GM23338 (cell line): ENCODE data around the gene DIP2C. TPM values are rescaled to one million over a fixed set of nuclear protein-coding genes. Genes with fewer than 3 reads are reported as not detected.

Experiments used
- ATAC-seq: fragments of 200-7000 bp; cut with Tn5 transposase; 3 replicates; pipeline ENCODE4 v1.9.1; 2020
- DNase-seq: peaks from one replicate; pipeline ENCODE4 v3.0.0-alpha.2; 2015; ENCODE audit warnings: low spot score
- H2AFZ ChIP-seq: fragments of 200-600 bp; sonication (generic); 2 replicates; pipeline ENCODE4 v1.8.0; 2016; ENCODE audit warnings: antibody characterized with exemption, mild to moderate bottlenecking, moderate library complexity
- H3F3A ChIP-seq: fragments of 200-600 bp; sonication (generic); replicated peaks from 2 replicates; pipeline ENCODE4 v1.8.0; 2017; ENCODE audit warnings: antibody characterized with exemption, mixed run types, low read depth
- H3K27ac ChIP-seq: fragments of 200-600 bp; sonication (generic); 2 replicates; pipeline ENCODE4 v1.6.1; 2016; ENCODE audit warnings: low read depth
- H3K27me3 ChIP-seq: fragments of 200-600 bp; sonication (generic); 2 replicates; pipeline ENCODE4 v1.8.0; 2016; ENCODE audit warnings: mild to moderate bottlenecking, mixed run types, moderate library complexity; ENCODE audit not compliant: insufficient read depth
- H3K36me3 ChIP-seq: fragments of 200-600 bp; sonication (generic); 2 replicates; pipeline ENCODE4 v1.8.0; 2016; ENCODE audit warnings: mild to moderate bottlenecking; ENCODE audit not compliant: insufficient read depth
- H3K4me1 ChIP-seq: fragments of 200-600 bp; sonication (generic); 2 replicates; pipeline ENCODE4 v1.8.0; 2016; ENCODE audit warnings: mild to moderate bottlenecking, moderate library complexity; ENCODE audit not compliant: insufficient read depth
- H3K4me2 ChIP-seq: fragments of 200-600 bp; sonication (generic); 2 replicates; pipeline ENCODE4 v1.7.1; 2017; ENCODE audit warnings: mixed run types
- H3K4me3 ChIP-seq: fragments of 200-600 bp; sonication (generic); 2 replicates; pipeline ENCODE4 v1.6.1; 2016; ENCODE audit warnings: mixed run types
- H3K79me2 ChIP-seq: fragments of 200-600 bp; sonication (generic); replicated peaks from 2 replicates; pipeline ENCODE4 v1.8.0; 2017; ENCODE audit warnings: mild to moderate bottlenecking; ENCODE audit not compliant: insufficient read depth
- H3K9me2 ChIP-seq: fragments of 200-600 bp; sonication (generic); 2 replicates; pipeline ENCODE4 v1.8.0; 2017; ENCODE audit not compliant: insufficient read depth
- H4K20me1 ChIP-seq: fragments of 200-600 bp; sonication (generic); replicated peaks from 2 replicates; pipeline ENCODE4 v1.8.0; 2017; ENCODE audit warnings: mild to moderate bottlenecking; ENCODE audit not compliant: insufficient read depth
- H3K27ac Mint-ChIP-seq: 2 replicates; pipeline ENCODE4 v1.8.0; 2020; ENCODE audit warnings: inconsistent platforms, mild to moderate bottlenecking, moderate library complexity, mixed read lengths
- H3K27me3 Mint-ChIP-seq: 3 replicates; pipeline ENCODE4 v1.8.0; 2022; ENCODE audit warnings: low read depth, mild to moderate bottlenecking, moderate library complexity, mixed read lengths, inconsistent platforms; ENCODE audit not compliant: insufficient read depth, poor library complexity
- H3K36me3 Mint-ChIP-seq: 3 replicates; pipeline ENCODE4 v1.8.0; 2021; ENCODE audit warnings: low read depth, mild to moderate bottlenecking, inconsistent platforms, moderate library complexity, mixed read lengths
- H3K4me1 Mint-ChIP-seq: 3 replicates; pipeline ENCODE4 v1.8.0; 2020; ENCODE audit warnings: mild to moderate bottlenecking, inconsistent platforms, mixed read lengths
- H3K4me3 Mint-ChIP-seq: 3 replicates; pipeline ENCODE4 v1.8.0; 2021; ENCODE audit warnings: moderate library complexity, mild to moderate bottlenecking, inconsistent platforms, mixed read lengths
- H3K9me3 Mint-ChIP-seq: 3 replicates; pipeline ENCODE4 v1.8.0; 2020; ENCODE audit warnings: moderate library complexity, mild to moderate bottlenecking, inconsistent platforms, mixed read lengths
- EZH2 ChIP-seq: fragments of 200-600 bp; sonication (generic); IDR thresholded peaks from one replicate; pipeline ENCODE4 v1.8.0; 2017; ENCODE audit warnings: antibody characterized with exemption, mild to moderate bottlenecking, low read depth; ENCODE audit not compliant: unreplicated experiment
- NANOG ChIP-seq: IDR thresholded peaks from 2 replicates; pipeline ENCODE4 v1.6.1; 2016; ENCODE audit warnings: antibody characterized with exemption, borderline replicate concordance
- POLR2AphosphoS5 ChIP-seq: IDR thresholded peaks from 2 replicates; pipeline ENCODE4 v1.6.1; 2016; ENCODE audit warnings: antibody characterized with exemption, low read depth
- ZNF114 ChIP-seq: fragments of 250-450 bp; sonication (Bioruptor Pico); IDR thresholded peaks from 2 replicates; pipeline ENCODE4 v1.5.0; 2020; ENCODE audit warnings: mild to moderate bottlenecking, moderate library complexity
- polyA plus RNA-seq: library from polyadenylated mRNA; unstranded; fragments of >200 nt; fragmentation: Nextera tagmentation; extraction: Ambion mirVana; gene quantifications from 2 replicates; pipeline ENCODE4 v1.2.1, GENCODE V29; 2016
- total RNA-seq: library from RNA; depleted of rRNA; stranded (reverse); fragments of >200 nt; shearing (Covaris generic); gene quantifications from 2 replicates; pipeline ENCODE4 v1.2.3, GENCODE V29; 2014
- TF ChIP-seq, protein P1 (sequence below): IDR thresholded peaks from one replicate; pipeline ENCODE4 v1.6.1; 2018; ENCODE audit warnings: antibody characterized with exemption; ENCODE audit not compliant: unreplicated experiment
- TF ChIP-seq, protein P2 (sequence below): IDR thresholded peaks from 2 replicates; pipeline ENCODE4 v1.6.1; 2016; ENCODE audit warnings: antibody characterized with exemption

DIP2C gene
- total and polyA plus RNA-seq, 2 experiments from 2014 or later = 5.1 to 7.7 TPM

DNA sequence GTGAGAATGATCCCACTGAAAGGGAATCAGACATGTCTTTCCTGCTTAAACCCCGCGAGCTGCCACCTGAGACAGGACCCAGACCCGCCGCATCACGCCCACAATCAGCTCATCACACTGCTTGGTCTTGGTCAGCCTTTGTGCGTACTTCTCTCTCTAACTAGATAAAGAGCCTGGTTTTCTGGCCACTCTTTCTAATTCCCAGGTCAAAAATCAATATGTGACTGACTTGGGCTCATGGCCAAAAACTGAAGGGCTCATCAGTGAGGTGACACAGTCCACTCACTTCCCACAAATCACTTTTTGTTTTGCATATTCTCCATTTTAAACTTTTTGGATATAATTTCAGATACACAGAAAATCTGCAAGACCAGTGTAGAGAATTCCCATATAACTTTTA lies 247.3 kb downstream of the DIP2C start:
- Histone ChIP-seq H4K20me1 (no peaks in the 10 kb centered on the region), H3K27ac (no peak overlapping the region), H3K4me3 (no peak overlapping the region), H3K4me1 (no peaks in the 10 kb centered on the region), H3K79me2 (no peaks in the 10 kb centered on the region), H2AFZ (no peak overlapping the region), H3K27me3 (no peaks in the 10 kb centered on the region), H3K9me2 (0 out of 2 replicates have a peak, but pooled peaks cover 3% of the 10 kb centered on the region), H3K36me3 (no peaks in the 10 kb centered on the region), H3K4me2 (no peak overlapping the region), H3F3A (no peaks in the 10 kb centered on the region)
- Mint-ChIP-seq H3K4me3 (no peak overlapping the region), H3K9me3 (peaks cover 4% of the 10 kb centered on the region), H3K27ac (no peak overlapping the region), H3K4me1 (no peaks in the 10 kb centered on the region; the same call in 2 of the 3 replicates), H3K36me3 (peaks cover 10% of the 10 kb centered on the region), H3K27me3 (peaks cover 6% of the 10 kb centered on the region)
- DNase-seq (no peak), ATAC-seq (no peak)
- TF ChIP-seq NANOG (no peak), EZH2 (no peak), POLR2AphosphoS5 (no peak)
- TF ChIP-seq, protein P1, sequence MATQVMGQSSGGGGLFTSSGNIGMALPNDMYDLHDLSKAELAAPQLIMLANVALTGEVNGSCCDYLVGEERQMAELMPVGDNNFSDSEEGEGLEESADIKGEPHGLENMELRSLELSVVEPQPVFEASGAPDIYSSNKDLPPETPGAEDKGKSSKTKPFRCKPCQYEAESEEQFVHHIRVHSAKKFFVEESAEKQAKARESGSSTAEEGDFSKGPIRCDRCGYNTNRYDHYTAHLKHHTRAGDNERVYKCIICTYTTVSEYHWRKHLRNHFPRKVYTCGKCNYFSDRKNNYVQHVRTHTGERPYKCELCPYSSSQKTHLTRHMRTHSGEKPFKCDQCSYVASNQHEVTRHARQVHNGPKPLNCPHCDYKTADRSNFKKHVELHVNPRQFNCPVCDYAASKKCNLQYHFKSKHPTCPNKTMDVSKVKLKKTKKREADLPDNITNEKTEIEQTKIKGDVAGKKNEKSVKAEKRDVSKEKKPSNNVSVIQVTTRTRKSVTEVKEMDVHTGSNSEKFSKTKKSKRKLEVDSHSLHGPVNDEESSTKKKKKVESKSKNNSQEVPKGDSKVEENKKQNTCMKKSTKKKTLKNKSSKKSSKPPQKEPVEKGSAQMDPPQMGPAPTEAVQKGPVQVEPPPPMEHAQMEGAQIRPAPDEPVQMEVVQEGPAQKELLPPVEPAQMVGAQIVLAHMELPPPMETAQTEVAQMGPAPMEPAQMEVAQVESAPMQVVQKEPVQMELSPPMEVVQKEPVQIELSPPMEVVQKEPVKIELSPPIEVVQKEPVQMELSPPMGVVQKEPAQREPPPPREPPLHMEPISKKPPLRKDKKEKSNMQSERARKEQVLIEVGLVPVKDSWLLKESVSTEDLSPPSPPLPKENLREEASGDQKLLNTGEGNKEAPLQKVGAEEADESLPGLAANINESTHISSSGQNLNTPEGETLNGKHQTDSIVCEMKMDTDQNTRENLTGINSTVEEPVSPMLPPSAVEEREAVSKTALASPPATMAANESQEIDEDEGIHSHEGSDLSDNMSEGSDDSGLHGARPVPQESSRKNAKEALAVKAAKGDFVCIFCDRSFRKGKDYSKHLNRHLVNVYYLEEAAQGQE = no peak

DNA sequence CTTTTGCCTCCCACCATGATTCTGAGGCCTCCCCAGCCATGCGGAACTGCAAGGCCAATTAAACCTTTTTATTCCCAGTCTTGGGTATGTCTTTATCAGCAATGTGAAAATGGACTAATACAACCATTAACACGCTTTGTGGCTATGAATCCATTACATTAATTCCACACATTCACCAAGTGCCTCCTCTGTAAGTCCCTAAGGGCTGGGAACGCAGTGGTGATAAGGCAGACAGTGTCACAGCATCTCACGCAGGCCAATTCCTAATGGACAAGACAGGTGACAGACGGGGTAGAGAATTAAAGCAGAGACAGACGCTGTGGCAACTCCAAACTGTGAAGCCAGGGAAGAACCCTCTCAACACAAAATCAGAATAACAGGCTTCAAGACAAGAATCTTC lies 247.8 kb downstream of the DIP2C start:
- Histone ChIP-seq H4K20me1 (no peaks in the 10 kb centered on the region), H3K27me3 (no peaks in the 10 kb centered on the region), H2AFZ (no peak overlapping the region), H3K4me3 (no peak overlapping the region), H3F3A (no peaks in the 10 kb centered on the region), H3K27ac (no peak overlapping the region), H3K4me1 (no peaks in the 10 kb centered on the region), H3K79me2 (no peaks in the 10 kb centered on the region), H3K36me3 (no peaks in the 10 kb centered on the region), H3K4me2 (no peak overlapping the region), H3K9me2 (0 out of 2 replicates have a peak, but pooled peaks cover 3% of the 10 kb centered on the region)
- no peak for DNase-seq
- Mint-ChIP-seq H3K9me3 (peaks cover 9% of the 10 kb centered on the region), H3K36me3 (peaks cover 12% of the 10 kb centered on the region), H3K27ac (no peak overlapping the region; the same call in 1 of the 2 replicates), H3K4me3 (no peak overlapping the region), H3K4me1 (no peaks in the 10 kb centered on the region; the same call in 2 of the 3 replicates), H3K27me3 (peaks cover 6% of the 10 kb centered on the region)
- ATAC-seq = no peak
- TF ChIP-seq NANOG (no peak), ZNF114 (no peak), EZH2 (no peak)
- TF ChIP-seq, protein P2, sequence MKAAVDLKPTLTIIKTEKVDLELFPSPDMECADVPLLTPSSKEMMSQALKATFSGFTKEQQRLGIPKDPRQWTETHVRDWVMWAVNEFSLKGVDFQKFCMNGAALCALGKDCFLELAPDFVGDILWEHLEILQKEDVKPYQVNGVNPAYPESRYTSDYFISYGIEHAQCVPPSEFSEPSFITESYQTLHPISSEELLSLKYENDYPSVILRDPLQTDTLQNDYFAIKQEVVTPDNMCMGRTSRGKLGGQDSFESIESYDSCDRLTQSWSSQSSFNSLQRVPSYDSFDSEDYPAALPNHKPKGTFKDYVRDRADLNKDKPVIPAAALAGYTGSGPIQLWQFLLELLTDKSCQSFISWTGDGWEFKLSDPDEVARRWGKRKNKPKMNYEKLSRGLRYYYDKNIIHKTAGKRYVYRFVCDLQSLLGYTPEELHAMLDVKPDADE = no peak
- TF ChIP-seq, protein P1 = no peak
